ENCODE results near the gene PPP1R13B.
"Not testable (repeated sequence)": the region's sequence is repeated elsewhere in the genome, so short reads cannot be mapped to it uniquely, and the experiment has no call there.

PPP1R13B gene

DNA sequence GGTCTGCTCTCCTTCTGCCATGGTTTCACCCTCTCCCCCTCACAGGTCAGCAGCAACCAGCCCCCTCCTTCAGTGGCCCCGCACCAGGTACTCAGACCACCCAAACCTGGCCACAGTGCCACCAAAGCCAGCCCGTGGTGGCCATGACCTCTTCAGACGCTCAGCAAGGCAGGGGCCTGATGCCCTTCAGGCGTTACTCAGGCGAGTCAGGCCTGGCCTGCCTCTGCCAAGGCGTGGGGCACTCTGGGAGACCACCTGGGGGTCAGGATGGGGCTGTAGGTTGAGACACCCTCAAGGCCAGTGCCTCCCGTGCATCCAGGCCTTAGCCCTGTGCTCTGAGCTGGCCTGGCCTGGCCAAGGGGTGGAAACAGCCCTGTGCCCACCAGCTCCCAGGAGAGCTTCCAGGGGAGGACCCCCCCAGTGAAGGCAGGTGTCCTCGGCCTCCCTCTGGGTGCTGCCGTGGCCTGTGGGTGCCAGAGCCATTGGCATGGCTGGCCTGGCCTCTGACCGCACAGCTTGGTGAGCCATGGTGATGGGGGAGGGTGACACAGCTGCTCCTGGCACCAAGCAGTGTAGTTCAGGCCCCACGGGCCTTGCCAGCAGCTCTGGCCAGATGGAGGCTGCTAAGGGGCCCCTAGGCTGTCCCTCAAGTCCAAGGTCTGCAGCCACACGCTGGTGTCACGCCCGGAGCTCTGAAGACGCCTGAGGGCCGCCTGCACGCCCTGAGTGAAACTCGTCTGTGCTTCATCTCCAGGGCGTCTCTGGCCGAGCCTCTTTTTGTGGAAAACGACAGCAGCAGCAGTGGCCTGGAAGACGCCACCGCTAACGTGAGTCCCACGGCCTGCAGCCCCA is 147.2 kb downstream of the PPP1R13B start:
- DNase-seq (ENCODE audit: low read depth in 3 of 3): no peak

DNA sequence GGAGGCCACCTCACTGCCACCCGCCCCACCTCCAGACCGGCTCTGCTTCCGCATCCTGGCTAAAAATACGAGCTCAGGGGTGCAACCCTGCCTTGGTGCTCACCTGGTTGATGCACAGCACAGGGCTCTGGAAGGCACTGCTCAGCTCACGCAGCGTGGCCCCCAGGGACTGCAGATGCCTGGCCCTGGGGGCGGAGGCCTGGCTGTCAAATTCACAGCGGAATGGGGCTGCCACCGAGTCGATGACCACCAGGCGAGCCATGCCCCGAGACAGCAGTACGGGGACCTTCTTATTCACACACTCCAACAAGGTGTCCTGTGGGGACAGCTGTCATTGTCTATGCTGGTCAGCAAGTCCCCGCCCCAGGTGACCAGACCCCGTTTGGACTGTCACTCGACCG is 148.1 kb downstream of the PPP1R13B start:
- DNase-seq (ENCODE audit: low read depth in 3 of 3): no peak

DNA sequence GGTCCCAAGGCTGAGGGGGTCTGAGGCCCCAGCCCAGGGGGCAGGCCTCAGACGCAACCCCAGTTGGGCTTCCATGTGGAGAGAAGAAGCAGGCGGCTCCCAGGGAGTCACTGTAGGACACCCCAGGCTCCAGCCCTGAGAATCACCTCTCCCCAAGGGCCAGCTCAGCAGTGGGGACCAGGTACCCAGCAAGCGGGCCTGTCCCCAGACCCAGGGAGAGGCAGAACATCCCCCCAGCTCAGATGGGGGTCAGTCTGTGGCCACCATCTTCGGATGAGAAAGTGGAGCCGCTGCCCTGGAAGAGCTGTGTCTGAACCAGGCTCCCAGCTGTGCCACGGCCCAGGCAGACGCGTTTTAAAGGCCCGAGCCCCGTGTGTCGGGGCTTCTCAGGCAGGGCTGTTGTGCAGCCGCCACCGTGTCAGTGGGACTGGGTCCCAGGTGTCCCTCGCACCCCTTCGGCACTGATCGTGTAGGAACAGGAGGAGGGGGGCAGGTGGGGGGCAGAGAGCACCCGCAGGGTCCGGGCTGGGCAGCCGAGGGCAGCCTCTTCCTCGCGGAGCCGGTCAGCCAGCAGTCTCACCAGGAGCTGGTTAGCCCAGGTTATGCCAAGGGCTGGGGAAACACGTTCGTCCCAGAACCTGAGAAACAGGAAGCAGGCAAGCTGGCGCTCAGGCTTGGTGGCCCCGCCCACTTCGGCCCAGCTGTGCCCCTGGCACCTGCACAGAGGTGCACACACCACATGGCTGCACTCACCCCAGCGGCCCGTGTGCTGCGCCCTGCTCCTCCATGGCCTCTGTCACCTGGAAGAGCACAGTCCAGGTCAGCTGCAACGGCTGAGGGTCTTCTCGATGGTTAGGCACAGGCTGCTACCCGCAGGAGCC is 148.8 kb downstream of the PPP1R13B start:
- DNase-seq (ENCODE audit: low read depth in 3 of 3): no peak

DNA sequence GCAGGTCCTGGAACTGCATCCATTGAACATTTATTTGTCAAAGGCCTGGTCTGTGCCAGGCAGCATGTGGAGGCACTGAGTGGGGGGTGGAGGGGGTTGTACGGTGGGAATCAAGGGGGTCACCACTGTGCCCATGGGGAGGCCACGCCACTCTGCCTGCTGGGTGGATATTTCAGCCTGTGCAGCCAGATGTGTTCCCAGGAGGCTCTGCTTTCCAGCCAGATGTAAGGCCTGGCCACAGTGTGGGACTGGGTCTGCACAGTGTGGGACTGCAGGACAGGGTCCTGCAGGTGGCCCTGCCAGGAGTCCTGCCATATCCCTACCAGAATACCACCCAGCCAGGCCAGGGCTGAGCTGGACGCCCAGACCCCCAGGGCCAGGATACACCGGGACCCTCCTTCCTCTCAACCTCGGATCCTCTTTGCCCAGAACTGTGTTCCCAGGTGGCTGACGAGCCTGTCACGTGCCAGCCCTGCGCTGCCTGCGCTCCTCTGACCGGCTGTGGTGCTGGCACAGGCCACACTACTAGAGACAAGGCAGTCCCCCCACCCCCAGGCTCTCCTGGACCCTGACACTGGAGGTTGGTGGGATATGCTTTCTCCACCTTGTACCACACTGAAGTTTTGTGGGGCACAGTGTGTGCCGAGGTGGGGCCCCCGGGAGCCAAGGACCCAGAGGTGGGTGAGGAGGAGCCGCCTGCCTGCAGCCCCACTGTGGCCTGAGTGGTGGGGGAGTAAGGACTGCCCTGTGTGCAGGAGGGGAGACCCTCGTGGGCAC is 149.6 kb downstream of the PPP1R13B start:
- no peak for DNase-seq (ENCODE audit: low read depth in 3 of 3)

DNA sequence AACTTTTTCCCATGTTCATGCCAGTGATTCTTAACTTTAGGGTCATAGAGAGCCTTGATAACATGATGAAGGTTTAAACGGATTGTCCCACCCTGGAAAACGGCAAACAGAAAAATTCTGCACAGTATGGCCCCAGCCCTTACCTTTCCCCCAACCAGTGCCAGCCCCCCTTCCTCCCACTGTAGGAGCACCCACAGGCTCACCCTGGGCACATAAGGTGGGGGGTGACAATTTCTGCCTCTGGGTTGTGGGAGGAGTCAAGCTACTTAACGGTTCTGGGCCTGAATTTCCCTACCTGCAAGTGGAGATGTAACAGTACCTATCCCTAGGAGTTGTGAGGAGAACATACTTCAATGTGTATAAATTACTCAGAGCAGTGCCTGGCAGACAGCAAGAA is 150.2 kb downstream of the PPP1R13B start:
- no peak for DNase-seq (ENCODE audit: low read depth in 3 of 3)

DNA sequence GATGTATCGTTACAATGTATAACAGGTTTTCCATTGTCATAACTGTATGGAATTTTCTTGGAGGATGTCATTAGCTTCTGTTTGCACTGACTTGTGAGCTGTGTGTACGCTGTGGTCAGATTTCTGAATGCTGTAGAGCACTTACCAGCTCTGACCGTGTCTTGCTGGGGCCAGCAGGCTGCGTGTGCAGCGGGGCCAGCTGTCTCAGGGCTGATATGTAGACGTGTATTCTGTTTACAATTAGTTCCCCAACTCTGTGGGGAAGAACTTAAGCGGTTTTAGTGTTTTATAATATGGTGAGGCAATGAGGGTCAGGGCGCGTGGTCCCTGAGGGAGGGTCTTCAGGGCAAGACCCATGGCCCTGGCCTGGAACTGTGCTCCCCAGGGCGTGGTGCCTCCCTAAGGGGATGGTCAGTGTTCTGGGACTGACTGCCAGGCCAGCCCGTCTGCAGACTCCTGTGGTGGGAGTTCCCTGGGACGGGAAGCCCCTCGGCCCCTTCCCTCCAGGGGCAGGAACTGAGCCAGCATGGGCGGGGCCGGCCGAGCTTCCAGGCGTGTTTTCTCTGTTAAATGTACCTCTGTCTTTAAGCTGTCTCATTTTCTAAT is 150.8 kb downstream of the PPP1R13B start:
- DNase-seq (ENCODE audit: low read depth in 3 of 3): no peak

DNA sequence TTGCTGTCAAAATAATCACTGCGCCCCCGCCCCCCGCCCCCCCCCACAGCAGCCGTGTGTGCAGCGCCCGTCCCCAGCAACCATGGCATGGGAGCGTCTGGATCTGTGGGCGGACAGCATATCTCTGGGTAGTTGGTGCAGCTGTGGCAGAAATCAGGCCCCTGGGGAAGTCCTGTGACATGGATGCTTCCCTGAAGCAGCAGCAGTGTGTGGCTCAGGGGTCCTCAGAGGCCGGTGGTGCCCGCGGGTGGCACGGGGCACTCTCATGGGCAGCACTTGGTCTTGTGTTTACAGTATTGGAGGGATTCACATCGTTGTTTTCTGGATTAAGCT is 151.3 kb downstream of the PPP1R13B start:
- DNase-seq (ENCODE audit: low read depth in 3 of 3): no peak

DNA sequence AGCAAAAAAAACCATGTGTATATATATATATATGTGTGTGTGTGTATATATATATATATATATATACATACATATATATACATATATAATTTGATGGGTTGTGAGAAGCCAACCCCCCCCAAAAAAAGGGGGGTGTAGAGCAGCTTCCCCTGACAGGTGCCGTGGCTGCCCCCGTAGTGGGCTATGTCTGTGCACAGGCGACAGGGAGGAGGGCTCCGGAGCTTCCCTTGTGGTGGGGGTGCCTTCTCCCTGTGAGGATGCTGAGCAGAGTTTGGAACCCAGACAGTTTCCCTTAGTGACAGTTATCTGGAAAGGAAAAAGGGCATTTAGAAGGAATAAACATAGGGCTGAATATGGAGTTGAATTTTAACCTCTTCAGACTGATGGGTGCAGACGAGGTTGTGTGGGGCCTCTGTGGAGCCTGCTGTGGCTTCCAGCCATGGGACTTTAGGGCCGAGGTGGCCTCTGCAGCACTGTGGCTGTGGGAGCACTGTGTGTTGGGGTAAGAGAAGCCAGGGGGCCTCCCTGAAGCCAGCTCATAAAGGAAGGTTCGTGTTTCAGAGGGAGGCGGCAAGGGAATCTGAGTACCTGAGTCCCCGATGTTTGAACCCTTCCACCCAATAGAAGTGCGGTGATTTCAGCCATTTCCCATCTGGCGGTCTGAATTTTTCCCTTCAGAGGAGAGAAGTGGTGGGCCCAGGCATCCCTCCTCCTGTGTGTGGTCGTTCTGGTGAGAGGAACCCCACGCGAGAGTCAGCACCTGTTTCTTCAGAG is 151.9 kb downstream of the PPP1R13B start:
- DNase-seq (ENCODE audit: low read depth in 3 of 3): no peak

DNA sequence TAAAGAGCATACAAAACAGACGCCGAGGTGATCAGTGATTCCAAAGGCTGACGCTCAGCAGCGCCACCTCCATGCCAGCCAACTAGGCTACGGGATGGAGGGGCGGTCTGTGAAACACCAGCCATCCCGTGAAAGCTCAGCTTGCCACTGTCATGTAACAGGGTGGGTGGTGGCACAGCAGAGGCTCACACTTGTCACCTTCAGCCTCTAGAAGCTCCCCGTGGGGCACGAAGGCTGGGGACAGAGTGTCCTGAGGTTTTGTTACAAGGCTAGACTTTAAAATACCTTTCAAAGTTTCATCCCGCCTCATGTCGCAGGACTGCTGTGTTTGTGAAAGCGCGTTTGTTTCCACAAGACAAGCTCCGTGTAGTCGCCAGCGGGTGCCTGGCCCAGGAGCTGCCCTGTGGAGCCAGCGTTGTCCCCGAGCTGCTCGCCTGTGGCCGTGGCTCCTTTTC is 152.8 kb downstream of the PPP1R13B start:
- DNase-seq (ENCODE audit: low read depth in 3 of 3): no peak

DNA sequence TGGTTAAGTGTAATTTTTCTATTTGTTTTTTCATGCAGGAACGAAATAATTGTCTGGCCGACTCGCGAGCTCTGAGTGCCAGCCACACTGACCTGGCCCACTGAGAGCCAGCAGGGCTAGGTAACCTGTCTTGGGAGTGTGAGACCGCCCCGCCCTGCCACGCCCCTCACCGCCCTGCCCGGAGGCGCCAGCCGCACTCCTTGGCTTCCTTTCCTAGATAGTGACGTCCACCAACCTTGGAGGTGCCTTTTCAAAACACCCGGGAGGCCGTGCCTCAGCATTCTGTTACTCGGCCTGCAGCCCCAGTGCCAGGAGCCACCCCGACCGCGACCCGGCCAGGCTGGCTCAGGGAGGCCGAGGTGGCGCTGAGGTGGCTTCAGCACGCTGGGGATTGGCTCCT is 153.9 kb downstream of the PPP1R13B start:
- no peak for DNase-seq (ENCODE audit: low read depth in 3 of 3)

DNA sequence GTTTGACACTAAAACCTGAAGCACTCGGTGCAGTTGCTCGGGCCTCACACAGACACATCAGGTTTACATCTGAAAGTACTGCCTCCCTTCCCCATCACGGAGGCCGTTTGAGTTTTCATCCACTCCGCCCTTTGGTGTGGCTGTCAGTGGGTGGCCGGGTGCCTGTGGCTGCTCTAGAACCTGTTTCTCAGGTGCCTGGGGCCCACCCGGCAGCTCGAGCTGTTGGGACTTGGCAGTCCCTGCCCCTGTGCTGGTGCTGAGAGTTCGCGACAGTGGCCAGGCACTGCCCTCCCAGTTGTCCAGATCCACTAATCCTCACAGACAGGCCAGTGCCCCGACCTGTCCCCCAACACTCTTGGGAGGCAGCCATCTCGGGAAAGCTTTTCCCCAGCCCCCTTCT is 154.5 kb downstream of the PPP1R13B start:
- DNase-seq (ENCODE audit: low read depth in 3 of 3): no peak

DNA sequence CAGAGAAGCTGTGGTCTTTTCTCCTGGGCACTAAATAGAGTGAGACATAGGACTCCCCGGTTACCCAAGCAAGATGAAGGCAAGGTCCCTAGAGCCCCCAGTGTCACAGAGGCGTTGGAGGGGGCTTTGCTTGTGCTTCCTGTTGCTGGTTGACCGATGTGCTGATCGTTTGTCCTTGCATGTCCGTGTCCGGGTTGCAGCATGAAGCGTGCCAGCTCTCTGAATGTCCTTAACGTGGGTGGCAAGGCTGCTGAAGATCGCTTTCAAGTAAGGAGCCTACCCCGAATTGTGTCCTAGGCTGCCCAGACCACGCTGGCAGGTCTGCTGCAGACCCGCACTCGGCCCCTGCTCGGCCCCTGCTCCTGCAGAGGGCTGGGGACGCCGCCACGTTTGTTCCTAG is 155.2 kb downstream of the PPP1R13B start:
- no peak for DNase-seq (ENCODE audit: low read depth in 3 of 3)

DNA sequence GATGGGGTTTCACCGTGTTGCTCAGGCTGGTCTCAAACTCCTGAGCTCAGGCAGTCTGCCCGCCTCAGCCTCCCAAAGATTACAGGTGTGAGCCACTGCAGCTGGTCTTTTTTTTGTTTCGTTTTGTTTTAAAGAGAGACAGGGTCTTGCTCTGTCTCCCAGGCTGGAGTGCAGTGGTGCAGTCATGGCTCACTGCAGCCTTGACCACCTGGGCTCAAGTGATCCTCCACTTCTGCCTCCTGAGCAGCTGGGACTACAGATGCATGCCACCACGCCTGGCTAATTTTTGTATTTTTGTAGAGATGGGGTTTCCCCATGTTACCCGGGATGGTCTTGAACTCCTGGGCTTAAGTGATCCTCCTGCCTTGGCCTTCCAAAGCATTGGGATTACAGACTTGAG is 155.7 kb downstream of the PPP1R13B start:
- DNase-seq (ENCODE audit: low read depth in 3 of 3): not testable (repeated sequence)

DNA sequence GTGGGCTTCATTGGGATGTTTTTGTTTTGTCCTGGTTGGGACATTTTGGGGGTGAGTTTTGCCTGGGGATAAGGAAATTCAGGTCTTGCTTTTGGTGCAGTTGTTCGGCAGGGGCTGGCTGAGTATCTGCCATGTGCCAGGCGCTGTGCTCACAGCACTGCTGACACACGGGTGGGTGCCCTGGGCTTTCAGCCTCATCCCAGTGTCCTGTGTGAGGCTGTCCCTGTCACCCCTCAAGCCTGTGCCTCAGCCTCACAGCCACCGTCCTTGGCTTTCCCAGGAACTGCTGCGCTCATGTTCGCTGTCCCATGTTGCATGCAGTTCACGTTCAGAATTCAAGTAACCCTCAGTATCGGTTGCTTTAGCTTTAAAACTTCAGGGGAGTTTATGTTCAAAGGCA is 157.0 kb downstream of the PPP1R13B start:
- DNase-seq (ENCODE audit: low read depth in 3 of 3): no peak

DNA sequence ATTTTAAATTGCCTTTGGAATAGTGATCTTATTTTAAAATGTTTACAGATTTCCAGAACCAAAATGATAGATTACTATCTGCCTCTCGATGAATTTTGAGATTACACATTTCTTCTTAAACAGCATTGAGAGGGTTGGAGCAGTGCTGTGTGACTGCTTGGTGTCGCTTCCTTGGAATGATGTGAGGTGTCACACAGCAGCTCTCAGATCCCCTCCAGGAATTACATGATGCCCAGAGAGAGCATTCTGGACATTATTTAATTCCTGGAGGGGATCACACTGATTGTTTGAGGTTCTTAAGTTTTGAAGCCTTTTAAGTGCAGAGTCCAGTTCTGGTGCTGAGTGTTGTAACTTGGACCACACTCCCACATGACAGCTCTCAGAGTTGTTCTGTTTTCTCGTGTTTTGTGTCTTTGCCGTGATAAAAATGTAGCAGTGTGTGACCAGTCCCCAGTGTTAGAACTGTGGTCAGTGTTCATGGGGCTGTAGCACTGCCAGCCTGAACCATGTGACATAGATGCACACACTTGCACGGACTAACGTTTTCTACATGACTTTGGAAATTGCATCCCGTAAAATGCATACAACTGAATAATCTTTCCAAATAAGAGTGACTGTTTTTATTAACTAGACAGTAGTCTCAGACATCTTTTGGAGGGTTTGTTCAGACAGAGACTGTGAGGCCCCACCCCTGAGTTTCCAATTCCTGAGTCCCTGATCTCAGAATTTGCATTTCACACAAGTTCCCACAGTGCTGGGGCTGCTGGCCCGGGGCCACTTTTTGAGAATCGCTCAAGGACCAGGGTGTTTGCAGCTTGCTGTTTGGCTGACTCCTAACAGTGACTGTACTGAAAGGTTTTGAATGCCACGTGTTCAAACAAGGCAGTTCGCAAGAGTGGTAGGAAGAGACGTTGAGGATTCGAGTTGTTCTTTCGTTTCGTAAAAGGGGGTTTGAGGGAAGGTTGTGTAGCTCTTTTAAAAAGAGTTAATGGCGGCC is 158.2 kb downstream of the PPP1R13B start:
- DNase-seq (ENCODE audit: low read depth in 3 of 3): no peak

DNA sequence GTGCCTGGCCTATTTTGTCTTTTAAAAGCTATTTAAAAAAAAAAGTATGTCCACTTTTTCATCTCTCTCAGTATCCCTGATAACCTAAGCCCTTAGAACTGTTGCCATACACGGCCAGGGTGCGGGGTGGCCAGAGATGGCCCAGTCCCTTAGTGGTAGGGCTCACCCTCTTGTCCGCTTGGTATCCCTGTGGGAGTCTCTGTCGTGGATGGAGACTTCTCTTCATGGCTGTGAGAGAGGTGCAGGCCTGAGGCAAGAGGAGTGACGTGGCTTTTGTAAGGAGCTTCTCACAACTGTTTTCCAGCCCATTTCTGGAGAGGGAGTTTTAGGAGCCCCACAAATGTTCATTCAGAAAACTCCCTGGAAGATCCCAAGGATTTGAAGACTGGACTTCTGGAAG is 158.9 kb downstream of the PPP1R13B start:
- no peak for DNase-seq (ENCODE audit: low read depth in 3 of 3)

DNA sequence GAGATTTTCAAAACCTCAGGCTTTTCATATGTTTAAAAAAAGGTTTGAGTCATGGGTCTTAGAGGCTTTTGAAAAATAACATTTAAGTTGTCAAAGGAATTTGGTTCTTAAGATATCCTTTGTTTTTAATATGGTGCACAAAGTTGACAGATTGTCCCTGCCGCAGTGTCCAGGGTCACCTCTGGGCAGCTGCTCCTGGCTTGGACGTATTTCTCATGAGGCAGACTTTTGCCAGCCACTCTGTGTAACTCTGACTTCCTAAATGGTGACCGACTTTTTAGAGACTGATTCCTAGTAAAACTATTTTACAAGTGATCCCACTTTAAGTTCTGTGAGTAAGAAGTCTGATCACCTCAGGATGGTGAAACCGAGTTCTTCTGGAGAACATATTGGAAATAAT is 159.7 kb downstream of the PPP1R13B start:
- DNase-seq (ENCODE audit: low read depth in 3 of 3): no peak

DNA sequence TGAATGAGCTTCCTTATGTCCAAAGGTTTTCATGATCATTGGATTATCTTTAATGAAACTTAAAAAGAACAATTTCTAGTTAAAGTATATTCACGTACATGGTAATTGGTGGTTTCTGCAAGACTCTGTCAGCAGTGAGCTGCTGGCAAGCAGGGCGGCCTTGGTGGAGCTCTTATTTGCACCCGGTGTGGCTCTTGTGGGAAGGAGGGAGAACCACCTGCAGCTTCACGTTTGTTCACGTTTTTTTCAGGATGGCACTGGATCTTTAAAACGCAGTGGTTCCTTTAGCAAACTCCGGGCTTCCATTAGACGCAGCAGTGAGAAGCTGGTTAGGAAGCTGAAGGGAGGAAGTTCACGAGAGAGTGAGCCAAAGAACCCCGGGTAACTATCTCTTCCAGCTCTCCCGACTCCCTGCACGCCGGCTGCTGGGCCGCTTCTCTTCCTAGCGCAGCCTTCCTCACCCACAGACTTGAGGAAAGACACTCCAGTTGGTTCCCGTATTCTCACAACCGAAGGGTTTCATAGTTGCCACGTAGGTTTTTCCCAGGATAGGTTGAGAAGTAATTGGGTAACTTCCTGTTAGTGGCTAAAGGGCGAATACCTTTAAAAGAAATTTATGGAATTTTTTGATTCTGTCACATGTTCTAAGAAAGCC is 160.4 kb downstream of the PPP1R13B start:
- no peak for DNase-seq (ENCODE audit: low read depth in 3 of 3)
